GM18507 (cell line): ENCODE results near the gene ATG5.
A peak's percentile ranks its signal among the peaks of the same experiment; 100 is the strongest.

Source experiments
- DNase-seq: peaks from one replicate; pipeline ENCODE4 v3.0.0; 2011; ENCODE audit warnings: low read depth; ENCODE audit not compliant: insufficient read length; ENCODE audit errors: extremely low spot score
- FAIRE-seq: peaks from 2 replicates; lab custom pipeline; 2011; peaks lifted over from hg19 to GRCh38; lab: Jason Lieb, UNC

The ATG5 gene

DNA sequence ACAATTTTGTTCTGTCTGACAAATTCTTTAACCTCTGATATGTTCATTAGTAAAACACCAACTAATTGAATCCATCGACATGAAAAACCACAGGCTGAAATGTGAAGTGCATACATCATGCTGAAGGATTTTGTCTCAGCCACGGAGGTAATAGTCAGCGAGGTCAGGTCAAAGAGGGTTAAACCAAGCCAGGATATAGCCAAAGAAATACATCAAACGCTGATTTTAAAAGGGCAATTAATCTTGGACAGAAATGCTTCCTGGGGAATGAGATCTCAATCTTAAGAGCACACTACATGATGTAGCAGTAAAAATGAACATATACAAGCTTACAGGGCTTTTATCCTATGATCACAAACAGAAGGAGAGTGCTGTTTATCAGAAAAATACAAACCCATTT is 132.7 kb downstream of the ATG5 start:
- FAIRE-seq (no peak), DNase-seq (no peak)

DNA sequence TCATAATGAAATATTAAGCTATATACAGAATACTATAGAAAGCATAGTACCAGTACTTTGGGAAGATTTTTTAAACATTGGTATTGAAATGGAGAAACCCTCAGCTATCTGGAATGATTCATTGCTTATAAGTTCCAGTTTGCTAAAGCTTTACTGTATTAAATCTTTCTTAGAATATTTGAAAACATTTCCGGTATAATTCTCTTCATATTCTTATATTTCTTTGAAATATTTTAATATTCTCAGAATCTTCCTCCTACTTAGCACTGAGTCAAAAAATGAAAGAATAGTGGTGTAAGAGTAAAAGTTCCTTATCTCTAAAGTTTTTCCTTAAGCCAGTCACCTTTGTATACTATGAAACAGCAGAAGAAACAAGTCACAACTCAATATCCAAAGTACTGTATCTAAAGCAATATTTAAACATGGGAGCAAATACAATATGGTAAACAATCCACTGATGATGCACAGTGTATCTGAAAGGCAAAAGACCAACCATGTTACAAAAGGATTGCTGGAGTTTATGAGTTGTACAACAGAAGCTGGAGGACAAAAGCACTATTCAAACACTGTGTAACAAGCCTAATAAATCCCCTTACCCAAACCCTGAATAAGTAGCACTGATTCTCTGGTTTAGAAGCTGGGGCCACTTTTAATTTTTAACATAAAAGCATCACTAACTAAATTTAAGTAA is 137.3 kb downstream of the ATG5 start:
- FAIRE-seq (peak; percentile 39), DNase-seq (no peak)

DNA sequence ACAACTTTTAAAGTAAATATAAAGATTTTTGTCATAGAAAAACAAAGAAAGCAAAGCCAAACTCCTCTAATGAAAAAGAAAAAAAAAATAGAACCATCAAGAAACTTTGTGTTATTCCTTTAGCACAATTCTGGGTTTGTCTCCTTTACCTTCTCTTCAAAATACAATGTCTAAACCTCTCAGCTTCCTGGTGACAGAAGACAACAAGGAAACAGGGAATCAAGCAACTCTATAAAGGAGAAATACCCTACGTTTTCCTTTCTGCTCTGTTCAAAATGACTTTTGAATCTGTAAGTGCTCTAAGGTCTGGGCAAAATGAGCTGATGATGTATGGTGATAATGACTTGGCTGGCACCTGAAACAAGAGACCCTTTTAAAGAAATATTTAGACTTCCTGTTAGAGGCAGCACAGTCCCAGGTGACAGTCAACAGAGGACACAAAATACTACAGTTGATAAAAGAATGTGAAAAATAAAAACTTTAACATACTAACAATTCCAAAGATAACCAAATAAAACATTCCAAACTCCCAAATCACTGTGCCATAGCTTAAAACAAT is 138.1 kb downstream of the ATG5 start:
- FAIRE-seq (no peak), DNase-seq (no peak)

DNA sequence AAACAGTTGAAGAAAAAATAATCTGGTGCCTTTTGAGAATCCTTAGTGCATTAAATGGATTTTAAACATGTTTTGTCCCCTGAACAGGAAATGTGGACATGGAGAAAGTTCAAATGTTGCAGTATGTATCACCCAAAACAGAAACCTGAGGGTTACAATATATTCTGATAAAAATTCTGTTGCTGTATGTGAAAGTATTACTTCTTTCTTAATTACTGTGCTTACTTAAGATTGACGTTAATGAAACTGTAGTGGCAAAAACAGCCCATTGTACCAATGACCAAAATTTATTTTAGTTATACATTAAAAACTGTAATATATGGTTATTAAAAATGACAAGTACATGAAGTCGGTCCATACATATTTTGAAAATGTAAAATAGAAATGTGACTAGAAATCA is 138.8 kb downstream of the ATG5 start:
- FAIRE-seq (peak; percentile 78), DNase-seq (no peak)

DNA sequence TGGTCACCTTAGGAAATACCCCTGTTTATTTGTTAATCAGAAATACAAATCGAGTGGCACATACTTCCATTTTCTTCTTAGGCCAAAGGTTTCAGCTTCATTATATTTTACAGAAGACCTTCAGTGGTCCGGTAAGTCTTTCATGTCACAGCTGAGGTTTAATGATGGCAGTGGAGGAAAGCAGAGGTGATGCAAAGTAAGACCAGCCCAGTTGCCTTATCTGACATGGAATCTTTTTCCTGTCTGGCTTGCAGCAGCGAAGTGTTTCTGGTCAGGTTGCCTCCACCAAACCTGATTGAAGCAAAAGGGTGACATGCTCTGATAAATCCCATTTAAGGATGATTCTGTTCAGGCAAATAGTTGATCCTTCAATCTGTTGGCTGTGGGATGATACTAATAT is 139.4 kb downstream of the ATG5 start:
- DNase-seq (no peak), FAIRE-seq (peak; percentile 87)

DNA sequence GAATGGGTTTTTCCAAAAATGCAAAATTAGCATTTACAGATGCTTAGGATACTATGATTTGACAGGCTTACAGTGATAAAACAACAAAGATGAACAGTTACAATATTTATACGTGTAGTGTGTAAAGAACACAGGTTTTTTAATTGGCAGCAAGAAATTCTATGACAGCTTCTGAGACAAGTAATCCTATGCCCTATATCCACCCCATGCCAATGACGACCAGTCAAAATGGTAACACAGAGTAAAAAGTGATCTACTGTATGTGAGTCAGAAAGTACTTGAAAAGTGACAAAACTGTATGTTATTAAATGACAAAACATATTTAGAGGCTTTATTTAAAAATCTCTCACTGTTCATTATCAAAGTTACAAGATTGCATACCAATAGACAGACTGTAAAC is 139.9 kb downstream of the ATG5 start:
- DNase-seq (no peak), FAIRE-seq (no peak)

DNA sequence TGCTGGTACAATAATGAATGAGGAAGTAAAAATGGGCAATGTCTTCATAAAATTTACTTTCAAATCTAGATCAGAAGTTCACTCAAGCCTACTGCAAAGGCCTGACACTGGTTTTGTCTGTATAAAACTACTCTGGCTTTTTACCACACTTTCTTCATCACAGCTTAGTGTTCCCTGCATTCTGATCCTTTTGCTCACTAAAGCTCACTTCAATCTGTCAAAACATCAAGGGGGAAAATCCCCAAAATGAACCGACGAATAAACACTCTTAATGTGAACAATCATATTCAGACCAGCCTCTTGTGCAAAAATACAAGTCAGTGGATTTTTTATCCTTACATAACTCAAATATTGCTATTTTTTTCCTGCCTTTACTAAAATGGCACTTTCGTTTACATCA is 140.9 kb downstream of the ATG5 start:
- no peak for DNase-seq
- peak; percentile 79 for FAIRE-seq

DNA sequence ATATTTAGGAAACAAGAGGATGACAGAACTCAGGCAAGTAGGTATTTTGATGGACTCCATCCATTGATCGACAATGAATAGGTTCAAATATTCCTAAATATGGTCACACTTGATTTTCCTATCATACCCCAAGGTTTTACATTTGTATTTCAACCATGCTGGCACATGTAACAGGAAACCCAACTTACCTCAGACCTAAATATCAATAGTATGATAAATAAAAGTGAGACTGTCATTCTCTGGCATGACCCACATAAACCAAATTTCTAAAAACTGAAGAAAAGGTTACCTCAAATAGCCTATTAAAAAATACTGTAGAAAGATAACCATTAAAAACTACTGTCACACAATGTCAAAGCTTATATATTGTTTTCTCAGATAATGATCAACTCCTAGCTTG is 142.1 kb downstream of the ATG5 start:
- no peak for FAIRE-seq
- DNase-seq, result no peak

DNA sequence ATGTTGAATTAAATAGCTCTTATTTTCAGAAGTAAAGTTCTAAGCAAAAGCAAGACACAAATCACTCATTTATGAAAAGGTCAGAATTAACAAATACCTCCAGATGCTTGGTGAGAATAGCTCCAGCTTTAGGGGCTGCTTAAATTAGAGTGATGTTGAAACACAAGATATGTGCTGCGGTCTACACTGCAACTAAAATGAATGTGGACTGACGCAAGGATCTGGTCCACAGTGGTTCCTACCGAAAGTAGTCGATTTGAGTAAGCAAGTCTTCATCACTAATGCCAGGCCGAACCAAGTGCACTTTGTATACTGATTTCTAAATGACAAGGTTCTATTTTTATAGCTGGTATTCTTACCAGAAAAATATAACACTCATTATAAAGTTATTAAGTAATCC is 143.1 kb downstream of the ATG5 start:
- DNase-seq (peak; percentile 36), FAIRE-seq (peak; percentile 98)

DNA sequence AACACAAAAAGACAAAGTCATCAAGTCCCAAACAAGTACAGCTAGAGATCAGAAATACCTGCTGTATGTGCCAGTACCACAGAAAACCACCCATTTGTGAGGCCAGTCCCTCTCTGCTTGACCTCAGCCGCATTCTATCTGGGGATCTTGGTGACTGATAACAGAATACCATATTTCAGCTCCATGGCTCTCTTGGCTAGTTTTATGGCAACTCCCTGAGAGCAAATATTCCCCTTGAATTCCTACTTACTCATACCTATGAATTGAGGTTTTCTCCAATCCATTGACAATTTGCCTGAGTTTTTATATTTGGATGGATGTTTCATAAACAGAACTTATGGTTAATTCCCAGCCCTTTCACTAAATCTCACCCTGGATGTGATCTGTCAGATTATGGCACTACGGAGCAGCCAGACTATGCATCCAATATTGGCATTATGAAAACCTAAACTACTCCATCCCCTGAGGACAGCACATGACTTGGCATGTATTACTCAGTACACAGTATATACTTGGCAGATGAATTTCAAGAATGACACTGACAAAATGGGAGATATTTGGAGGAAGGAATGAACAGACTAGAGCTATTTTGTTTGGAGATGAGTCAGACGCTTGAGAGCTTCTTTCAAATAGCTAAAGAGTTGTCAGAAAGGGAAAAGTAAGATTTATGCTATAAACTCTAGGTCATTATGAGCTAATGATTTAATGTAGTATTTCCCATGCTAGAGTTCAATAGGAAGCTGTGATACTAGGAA is 143.7 kb downstream of the ATG5 start:
- DNase-seq (no peak), FAIRE-seq (no peak)

DNA sequence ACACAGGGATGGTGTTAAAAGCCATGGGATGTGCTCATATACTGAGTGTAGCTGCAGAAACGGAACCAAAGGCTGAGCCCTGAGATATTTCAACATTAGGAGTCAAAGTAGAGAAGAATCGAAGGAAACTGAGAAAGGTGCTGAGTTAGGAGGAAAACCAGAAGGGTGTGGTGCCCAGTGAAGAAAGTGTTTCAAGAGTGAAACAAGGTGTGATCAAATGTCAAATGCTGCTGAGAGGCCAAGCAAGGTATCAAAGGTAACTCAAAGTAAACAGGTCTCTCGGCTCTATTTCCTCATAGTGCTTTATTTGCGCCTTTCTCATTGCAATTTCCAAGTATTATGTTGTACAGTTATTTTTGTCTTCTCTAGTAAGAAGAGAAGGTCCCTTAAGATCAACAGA is 145.4 kb downstream of the ATG5 start:
- FAIRE-seq (peak; percentile 56), DNase-seq (no peak)

DNA sequence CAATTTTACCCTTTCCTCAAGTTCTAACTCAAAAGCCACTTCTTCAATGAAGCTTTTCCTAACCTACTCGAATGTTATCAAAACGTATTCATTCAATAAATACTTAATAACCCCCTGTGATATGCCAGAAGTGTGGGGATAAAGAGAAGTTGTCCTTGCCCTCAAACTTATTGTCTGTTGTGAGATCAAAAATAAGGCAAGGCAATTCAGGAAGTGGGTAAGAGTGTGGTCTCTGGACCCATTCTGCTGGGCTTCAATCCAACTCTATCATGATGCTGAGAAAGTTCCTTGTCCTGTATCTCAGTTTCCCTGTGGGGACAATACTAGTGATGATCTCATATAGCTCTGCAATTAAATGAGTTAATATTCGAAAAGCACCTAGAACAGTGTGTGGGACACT is 146.7 kb downstream of the ATG5 start:
- DNase-seq, result no peak

DNA sequence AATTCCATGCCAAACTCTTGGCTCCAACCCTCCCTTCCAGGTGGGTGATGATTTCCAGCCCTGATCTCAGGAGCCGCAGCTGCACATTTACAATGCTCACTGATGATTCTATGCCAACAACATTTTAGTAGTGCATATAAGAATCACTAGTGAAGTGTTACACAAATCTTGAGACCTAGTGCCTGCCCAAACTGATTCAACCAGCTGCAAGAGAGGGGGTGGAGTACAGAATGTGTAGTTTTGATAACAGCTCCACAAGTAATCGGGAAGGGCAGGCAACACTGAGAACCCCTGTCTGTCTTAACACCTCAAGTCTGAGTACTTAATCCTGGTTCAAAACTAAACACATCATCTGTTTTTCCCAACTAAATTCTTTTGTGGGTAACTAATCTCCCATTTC is 147.8 kb downstream of the ATG5 start:
- no peak for DNase-seq
- no peak for FAIRE-seq

More for the DNA sequence above, 146.7 kb downstream of the ATG5 start:
- no peak for FAIRE-seq

DNA sequence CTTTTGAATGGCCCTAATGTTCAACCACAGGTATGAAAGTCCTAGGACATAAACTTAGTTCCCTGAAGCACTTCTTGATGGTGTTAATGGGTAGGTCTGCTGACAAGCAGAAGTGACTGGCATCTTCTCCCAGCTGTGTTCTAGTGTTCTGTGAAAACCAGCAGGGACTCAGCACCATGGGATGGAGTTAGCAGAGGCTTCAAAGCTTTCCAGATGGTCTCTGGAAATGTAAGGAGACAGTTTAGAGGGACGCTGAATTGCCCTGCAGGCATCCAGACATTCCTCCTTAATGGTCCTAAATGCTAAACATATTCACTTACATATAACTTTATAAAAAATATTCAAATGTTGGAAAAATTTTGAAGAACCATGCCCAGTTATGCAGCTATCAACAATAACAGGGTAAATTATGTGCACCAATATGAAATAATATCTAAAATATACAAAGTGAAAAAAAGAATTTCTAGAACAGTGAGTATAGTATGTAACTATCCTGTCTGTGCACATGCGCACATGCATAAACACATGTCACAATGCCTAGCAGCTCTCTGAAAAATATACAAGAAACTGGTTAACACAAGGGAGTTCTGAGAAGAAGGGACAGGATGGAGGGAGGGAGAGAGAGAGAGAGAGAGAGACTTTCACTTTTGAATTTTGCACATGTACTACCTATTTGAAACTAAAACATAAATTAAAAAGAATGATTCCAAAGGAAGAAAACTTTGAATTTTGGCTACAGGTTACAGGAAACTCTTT is 152.3 kb downstream of the ATG5 start:
- no peak for FAIRE-seq
- no peak for DNase-seq

DNA sequence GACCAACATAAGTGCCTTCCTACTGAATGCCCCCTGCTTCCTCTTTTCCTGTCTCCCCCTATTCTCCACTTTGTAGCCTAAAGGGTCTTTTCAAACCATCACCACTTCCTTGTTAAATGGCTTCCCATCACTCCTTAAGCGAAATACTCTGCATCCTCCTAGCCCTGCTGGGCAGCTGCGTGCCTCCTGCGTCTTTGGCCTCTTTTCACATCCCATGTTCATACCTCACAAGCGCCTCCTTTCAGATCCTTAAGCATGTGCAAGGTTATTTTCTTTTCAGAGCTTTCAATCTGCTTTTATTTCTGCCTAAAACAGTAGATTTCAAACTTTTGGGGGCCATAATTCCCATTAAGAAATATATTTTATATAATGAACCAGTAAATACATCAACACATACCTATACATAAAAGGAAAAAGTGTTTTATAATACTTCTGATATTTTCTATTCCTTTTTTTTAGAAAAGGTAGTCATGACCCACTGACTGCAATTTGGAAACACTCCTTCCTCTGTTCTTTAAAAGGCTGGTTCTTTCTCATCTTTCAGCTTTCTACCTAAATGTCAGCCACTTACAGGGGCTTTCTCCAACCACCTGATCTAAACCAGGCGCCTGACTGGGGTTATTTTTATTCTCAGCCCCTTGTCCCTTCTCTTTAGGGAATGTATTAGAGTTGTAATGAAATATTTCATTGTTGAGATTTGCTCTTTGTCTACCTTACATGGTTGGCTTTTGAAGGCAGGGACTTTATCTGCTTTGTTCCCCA is 155.3 kb downstream of the ATG5 start:
- DNase-seq (no peak), FAIRE-seq (peak; percentile 31)

DNA sequence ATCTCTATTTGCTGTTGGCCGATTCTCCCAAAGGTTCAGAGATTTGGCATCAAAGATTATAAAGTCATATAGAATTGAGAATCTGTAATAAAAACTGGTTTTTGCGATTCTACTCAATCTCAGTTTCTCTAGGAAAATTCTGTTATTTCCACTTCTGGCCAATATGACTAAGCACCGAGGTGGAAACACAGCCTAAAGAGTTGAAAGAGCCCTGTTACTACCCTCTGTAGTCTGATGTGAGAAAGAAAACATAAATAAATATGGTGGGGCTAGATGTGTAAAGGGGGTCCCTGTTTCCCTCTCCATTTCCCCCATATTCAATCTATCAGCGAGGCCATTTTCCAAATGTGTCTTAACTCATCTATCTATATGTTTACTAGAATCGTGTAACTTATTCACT is 156.0 kb downstream of the ATG5 start:
- FAIRE-seq, result no peak
- DNase-seq, result no peak

DNA sequence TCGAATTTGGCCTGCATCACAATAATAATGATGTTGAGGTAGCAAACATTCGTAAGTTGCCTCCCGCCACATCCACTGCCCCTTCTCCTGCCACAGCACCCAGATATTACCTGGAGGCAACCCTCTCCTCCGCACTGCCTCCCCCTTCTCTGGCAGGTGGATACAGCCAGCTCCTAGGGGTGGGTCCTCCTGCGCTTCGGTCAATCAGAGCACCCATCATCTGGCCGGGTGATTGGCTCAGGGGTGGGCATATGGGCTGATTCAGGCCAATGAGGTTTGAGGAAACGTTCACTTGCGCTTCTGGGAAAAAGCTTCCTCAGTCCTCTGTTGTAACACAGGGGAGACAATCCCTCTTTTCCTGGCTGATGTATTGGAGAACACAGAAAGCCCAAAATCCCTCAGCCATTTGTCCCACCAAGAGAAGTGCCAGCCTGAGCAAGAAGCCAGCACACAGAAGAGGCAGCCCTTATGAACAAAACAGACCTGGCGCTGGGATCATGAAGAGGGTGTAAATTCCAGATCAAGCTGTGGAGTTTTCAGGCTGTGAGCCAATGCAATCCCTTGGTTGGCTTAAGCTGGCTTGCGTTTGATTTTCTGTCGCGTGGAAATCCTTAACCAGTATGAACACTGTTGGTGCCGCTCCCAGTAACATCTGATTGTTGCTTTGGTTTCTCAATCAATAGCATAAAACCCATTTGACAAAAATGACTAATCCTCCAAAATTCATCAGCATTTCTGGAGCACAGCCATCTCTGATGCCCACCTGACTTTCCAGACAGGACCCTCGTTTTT is 157.3 kb downstream of the ATG5 start:
- DNase-seq (no peak), FAIRE-seq (peak; percentile 44)

DNA sequence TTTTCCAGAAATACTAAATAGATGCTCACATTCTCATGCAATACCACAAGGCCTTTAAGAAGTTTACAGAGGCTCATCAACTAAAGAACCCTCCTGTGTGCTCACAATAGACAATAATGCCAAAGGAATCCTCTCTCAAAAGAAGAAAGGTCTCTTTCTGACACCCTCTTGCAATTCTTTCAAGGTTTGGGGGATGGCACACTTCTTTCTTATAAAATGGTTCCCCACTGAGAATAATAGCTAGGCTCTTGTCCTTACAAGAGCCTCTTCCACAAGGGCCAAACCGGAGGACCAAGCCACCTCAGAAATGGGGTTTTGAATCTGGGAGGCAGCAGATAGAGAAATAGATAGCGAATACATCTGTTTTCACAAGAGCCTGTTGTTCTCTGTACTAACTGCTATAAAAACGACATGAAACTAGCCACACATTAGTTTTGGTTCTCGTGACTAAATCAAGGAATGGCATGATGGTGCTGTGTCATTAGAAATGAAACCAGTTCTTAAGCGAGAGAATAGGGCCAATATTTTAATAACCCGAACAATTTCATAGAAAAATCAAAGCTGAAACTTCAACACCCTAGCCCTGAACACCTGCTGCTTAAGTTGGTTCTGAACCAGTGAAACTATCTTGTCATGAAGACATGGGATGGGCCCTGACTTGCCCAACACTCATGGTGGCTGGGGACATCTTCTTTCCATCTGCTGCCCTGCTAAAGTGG is 158.3 kb downstream of the ATG5 start:
- FAIRE-seq, result peak; percentile 94

More for the DNA sequence above, 158.3 kb downstream of the ATG5 start:
- no peak for DNase-seq
